HepG2 (cell line): ENCODE measurements around the gene SH3PXD2A. TPM values are rescaled to one million over a fixed set of nuclear protein-coding genes. Genes with fewer than 3 reads are reported as not detected.

Experiments
- ATAC-seq: fragments of 200-7000 bp; cut with Tn5 transposase; 3 replicates; pipeline ENCODE4 v1.9.1; 2020; ENCODE audit warnings: mild to moderate bottlenecking, moderate library complexity
- BruUV-seq: library from RNA; stranded (reverse); fragments of 400-500 nt; replicated peaks from 2 replicates; lab custom pipeline; 2021; lab: Mats Ljungman, UMichigan
- CTCF ChIA-PET: fragments of 300-600 bp; formaldehyde crosslinking; extraction: SDS; loops from one replicate; lab custom pipeline; 2021; ENCODE audit warnings: low total read pairs, inconsistent platforms, low intra/inter-chr PET ratio; lab: Yijun Ruan, JAX
- POLR2A ChIA-PET: fragments of 350-600 bp; sonication (Branson Sonifier 250); formaldehyde crosslinking; loops from one replicate; lab custom pipeline; 2020; ENCODE audit warnings: antibody characterized with exemption, inconsistent platforms; lab: Yijun Ruan, JAX
- DNase-seq: peaks from one replicate; pipeline ENCODE4 v3.0.0-alpha.2; 2015; ENCODE audit warnings: low spot score
- FAIRE-seq: peaks from 3 replicates; lab custom pipeline; 2011; peaks lifted over from hg19 to GRCh38; lab: Jason Lieb, UNC
- H2AFZ ChIP-seq: one replicate; pipeline ENCODE4 v1.6.1; 2011; ENCODE audit warnings: low read length, inconsistent platforms
- H3K27ac ChIP-seq: fragments of 300-600 bp; 3 replicates; pipeline ENCODE4 v1.8.0; 2011; ENCODE audit warnings: mixed run types, mild to moderate bottlenecking, mixed read lengths, low read length, inconsistent platforms; ENCODE audit not compliant: insufficient read depth; ENCODE audit errors: extremely low read length
- H3K27me3 ChIP-seq, 2 experiments: fragments of 200-600 bp in 1 of 2; 2 replicates in 1 of 2; 3 replicates in 1 of 2; pipeline versions ENCODE4 v1.6.0 to v1.8.0; 2011; ENCODE audit warnings: low read length in 2 of 2, mild to moderate bottlenecking in 2 of 2, moderate library complexity in 2 of 2, inconsistent platforms in 1 of 2; ENCODE audit not compliant: insufficient read depth in 2 of 2, control insufficient read depth in 1 of 2
- H3K36me3 ChIP-seq, 2 experiments: fragments of 200-600 bp in 1 of 2; replicated peaks in 1 of 2; 2 replicates in 1 of 2; 3 replicates in 1 of 2; pipeline versions ENCODE4 v1.5.1 to v1.8.0; 2011; ENCODE audit warnings: low read length in 2 of 2, inconsistent platforms in 1 of 2; ENCODE audit not compliant: insufficient read depth in 2 of 2, control insufficient read depth in 1 of 2
- H3K4me1 ChIP-seq: 2 replicates; pipeline ENCODE4 v1.5.1; 2012; ENCODE audit warnings: low read length, inconsistent platforms; ENCODE audit not compliant: insufficient read depth
- H3K4me2 ChIP-seq: 2 replicates; pipeline ENCODE4 v1.6.0; 2011; ENCODE audit warnings: low read depth, low read length, inconsistent platforms
- H3K4me3 ChIP-seq, 3 experiments: fragments of 200-600 bp in 1 of 3; sonication (generic), shearing (Covaris generic) in 1 of 3; replicated peaks in 1 of 3; 2 replicates each; pipeline ENCODE4 v1.5.1; 2011 to 2016; ENCODE audit warnings: low read length in 3 of 3, inconsistent platforms in 2 of 3, low read depth in 2 of 3, mild to moderate bottlenecking in 2 of 3, control low read depth in 1 of 3, mixed read lengths in 1 of 3; ENCODE audit not compliant: insufficient read depth in 1 of 3
- H3K79me2 ChIP-seq: one replicate; pipeline ENCODE4 v1.6.1; 2011; ENCODE audit warnings: low read length, inconsistent platforms; ENCODE audit not compliant: insufficient read depth
- H3K9ac ChIP-seq: 2 replicates; pipeline ENCODE4 v1.6.0; 2011; ENCODE audit warnings: mild to moderate bottlenecking, low read depth, low read length, inconsistent platforms; ENCODE audit not compliant: insufficient read depth
- H3K9me3 ChIP-seq: 2 replicates; pipeline ENCODE4 v1.5.1; 2012; ENCODE audit warnings: mild to moderate bottlenecking, low read length
- H4K20me1 ChIP-seq: 2 replicates; pipeline ENCODE4 v1.6.0; 2011; ENCODE audit warnings: inconsistent platforms, mild to moderate bottlenecking, low read length, moderate library complexity; ENCODE audit not compliant: insufficient read depth
- AGO2 ChIP-seq: fragments of 200-400 bp; formaldehyde crosslinking; optimal IDR thresholded peaks from 2 replicates; pipeline ENCODE3; 2017; ENCODE audit warnings: mild to moderate bottlenecking, low read depth, low read length, moderate library complexity
- MEF2D ChIP-seq: sonication (generic); formaldehyde crosslinking; IDR thresholded peaks from 2 replicates; pipeline ENCODE4 v1.5.1; 2020; ENCODE audit warnings: mild to moderate bottlenecking, missing genetic modification reagents
- ZFP90 ChIP-seq: sonication (generic); formaldehyde crosslinking; IDR thresholded peaks from 2 replicates; pipeline ENCODE4 v1.8.0; 2022; ENCODE audit warnings: missing genetic modification reagents, mild to moderate bottlenecking, inconsistent platforms, borderline replicate concordance
- WGBS: methylation state at CpG from one replicate; pipeline ENCODE4 v1.1.6; 2017; ENCODE audit warnings: low lambda C conversion rate; 5-methylcytosine and 5-hydroxymethylcytosine counted together
- in situ Hi-C: cut with HindIII; loops from 2 replicates; pipeline ENCODE4 v1.10.0; 2017; ENCODE audit warnings: low pct_unique_long_range_greater_than_20kb; ENCODE audit not compliant: extremely low pct_ligation_motif_present
- intact Hi-C: fragments of 100-400 bp; cut with micrococcal nuclease; formaldehyde crosslinking; loops from one replicate; pipeline ENCODE4 v1.10.0; 2022; ENCODE audit not compliant: unreplicated experiment
- polyA plus RNA-seq, 8 experiments: library from polyadenylated mRNA; depleted of rRNA in 3 of 8; stranded (reverse) in 7 of 8; unstranded in 1 of 8; fragments of >200 nt; fragmentation: Illumina TruSeq in 4 of 8; extraction: Trizol in 4 of 8; gene quantifications; 2 replicates each; pipeline versions ENCODE4 v1.2.1 to v1.2.3, GENCODE V29; 2011 to 2016; ENCODE audit warnings: low read depth in 4 of 8, missing spikeins in 1 of 8, mixed read lengths in 1 of 8; ENCODE audit not compliant: insufficient read depth in 1 of 8
- total RNA-seq, 5 experiments: library from RNA; depleted of rRNA; stranded (reverse); fragments of >200 nt; fragmentation: Illumina TruSeq; extraction: Trizol; gene quantifications; 2 replicates each; pipeline ENCODE4 v1.2.3, GENCODE V29; 2016; ENCODE audit warnings: low read depth in 1 of 5
- TF ChIP-seq, protein P1 (sequence below): sonication (generic); formaldehyde crosslinking; conservative IDR thresholded peaks from 2 replicates; pipeline ENCODE4 v1.8.0; 2022; ENCODE audit warnings: low read depth, missing genetic modification reagents

Gene SH3PXD2A
- total and polyA plus RNA-seq, 2 of the 13 experiments (the other 11 are each of a cell fraction or from before 2014, with no cell fraction given): 11.1 to 11.3 TPM

DNA sequence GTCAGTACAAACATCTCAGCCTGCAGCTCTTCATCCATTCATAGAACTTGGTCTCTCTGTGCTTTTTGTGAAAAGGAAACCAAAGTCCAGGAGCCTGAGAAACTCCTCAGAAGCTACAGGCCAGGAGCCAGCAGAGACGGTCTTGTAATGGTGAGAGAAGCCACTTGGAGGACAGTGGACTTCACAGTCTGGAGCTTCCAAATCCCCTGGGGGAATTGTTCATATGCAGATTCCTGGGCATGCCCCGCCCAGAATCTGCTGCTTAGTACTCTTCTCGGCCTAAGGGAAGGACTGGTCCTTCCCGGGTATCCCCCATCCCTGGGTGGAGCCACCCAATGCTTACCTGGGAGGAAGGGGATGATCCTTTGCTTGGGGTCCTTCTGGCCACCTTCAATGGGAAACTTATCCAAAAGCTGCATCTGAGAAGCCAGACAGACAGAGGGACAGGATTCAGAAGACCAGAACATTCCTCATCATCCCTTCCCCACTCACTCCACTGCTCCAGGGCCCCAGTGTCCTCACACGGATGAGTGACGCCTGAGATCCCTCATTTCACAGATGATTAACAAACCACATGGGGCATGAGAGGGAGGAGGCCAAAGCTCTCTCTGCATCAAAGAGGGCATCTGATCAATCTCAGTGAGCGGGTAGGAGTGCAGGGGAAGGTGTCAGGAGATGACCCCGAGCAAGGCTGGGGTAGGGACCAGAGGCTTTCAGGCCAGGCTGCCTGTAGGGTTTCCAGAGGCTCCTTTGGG, 88.4 kb downstream of the SH3PXD2A start:
- H3K4me1 ChIP-seq: peaks cover 5% of the 10 kb centered on the region; the same call in 1 of the 2 replicates
- H3K36me3 ChIP-seq: peaks cover 38 to 66% of the 10 kb centered on the region in 2 experiments
- DNase-seq: no peak
- intact Hi-C loops: no loop called here
- POLR2A ChIA-PET: no interaction called here
- WGBS: 94% methylated on average over 5 of the region's 8 CpGs
- no peak overlapping the region for H2AFZ ChIP-seq
- no peak for ATAC-seq
- peaks cover 3% of the 10 kb centered on the region for H3K79me2 ChIP-seq
- no peak overlapping the region for H3K27ac ChIP-seq
- H3K27me3 ChIP-seq: no peaks in the 10 kb centered on the region
- FAIRE-seq: no peak
- in situ Hi-C loops: no loop called here
- no peak overlapping the region for H3K4me3 ChIP-seq
- TF ChIP-seq, protein P1, sequence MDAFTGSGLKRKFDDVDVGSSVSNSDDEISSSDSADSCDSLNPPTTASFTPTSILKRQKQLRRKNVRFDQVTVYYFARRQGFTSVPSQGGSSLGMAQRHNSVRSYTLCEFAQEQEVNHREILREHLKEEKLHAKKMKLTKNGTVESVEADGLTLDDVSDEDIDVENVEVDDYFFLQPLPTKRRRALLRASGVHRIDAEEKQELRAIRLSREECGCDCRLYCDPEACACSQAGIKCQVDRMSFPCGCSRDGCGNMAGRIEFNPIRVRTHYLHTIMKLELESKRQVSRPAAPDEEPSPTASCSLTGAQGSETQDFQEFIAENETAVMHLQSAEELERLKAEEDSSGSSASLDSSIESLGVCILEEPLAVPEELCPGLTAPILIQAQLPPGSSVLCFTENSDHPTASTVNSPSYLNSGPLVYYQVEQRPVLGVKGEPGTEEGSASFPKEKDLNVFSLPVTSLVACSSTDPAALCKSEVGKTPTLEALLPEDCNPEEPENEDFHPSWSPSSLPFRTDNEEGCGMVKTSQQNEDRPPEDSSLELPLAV: no peak
- no peak for TF ChIP-seq MEF2D (CRISPR knock-in tag)
- TF ChIP-seq, all 625 proteins: peak for 0
- Histone ChIP-seq H3K4me2 (no peak overlapping the region), H4K20me1 (no peaks in the 10 kb centered on the region), H3K9me3 (no peaks in the 10 kb centered on the region), H3K9ac (no peak overlapping the region)
- CTCF ChIA-PET: no interaction called here
- no TSS peak for BruUV-seq

DNA sequence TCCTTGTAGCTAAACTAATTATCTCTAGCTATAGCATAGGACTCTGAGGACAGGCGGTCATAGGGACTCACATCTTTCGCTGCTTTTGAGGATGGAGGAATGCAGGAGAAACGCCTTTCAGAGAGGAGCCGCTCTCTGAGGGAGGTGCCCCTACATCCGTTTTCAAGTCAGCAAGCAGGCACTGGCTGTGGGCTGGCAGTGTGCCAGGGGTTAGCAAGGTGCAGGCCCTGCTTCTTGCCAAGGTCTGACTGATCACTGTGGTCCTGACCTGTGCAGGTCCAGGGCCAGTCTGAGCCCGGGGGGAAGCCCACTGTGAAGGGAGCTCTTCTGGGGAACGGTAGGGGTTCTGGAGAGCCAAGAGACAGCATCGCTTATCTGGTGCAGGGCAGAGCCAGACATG, 89.4 kb downstream of the SH3PXD2A start:
- Histone ChIP-seq H3K4me2 (no peak overlapping the region), H3K27ac (no peak overlapping the region), H3K9ac (no peak overlapping the region), H3K79me2 (no peaks in the 10 kb centered on the region), H3K36me3 (peaks cover 38 to 66% of the 10 kb centered on the region in 2 experiments), H4K20me1 (no peaks in the 10 kb centered on the region), H3K4me3 (no peak overlapping the region), H2AFZ (no peak overlapping the region), H3K27me3 (no peaks in the 10 kb centered on the region), H3K4me1 (peaks cover 5% of the 10 kb centered on the region; the same call in 1 of the 2 replicates), H3K9me3 (no peaks in the 10 kb centered on the region)
- WGBS: 98% methylated on average over 8 of the region's 8 CpGs
- intact Hi-C loops (no loop called here), in situ Hi-C loops (no loop called here)
- DNase-seq (no peak), ATAC-seq (no peak), FAIRE-seq (no peak)
- ChIA-PET POLR2A (no interaction called here), CTCF (no interaction called here)
- BruUV-seq: no TSS peak
- TF ChIP-seq ZFP90 (CRISPR knock-in tag) (no peak), AGO2 (peak; percentile 24)
